ENCODE measurements around the gene COL25A1. TPM values are rescaled to one million over a fixed set of nuclear protein-coding genes. Genes with fewer than 3 reads are reported as not detected.
A peak's percentile ranks its signal among the peaks of the same experiment; 100 is the strongest.

Gene COL25A1
- total RNA-seq, 1 experiment from 2014 or later: 4.2 TPM

GRCh38 chr4:109162759-109163158 lies 139.7 kb downstream of the COL25A1 start:
- H3K27me3 ChIP-seq (ENCODE audit: insufficient read depth, low read length): no peaks in the 10 kb centered on the region
- Mint-ChIP-seq H3K27ac (peak overlapping the region; percentile 6 to 56 (median 14); a peak in 3 of 7 replicates), H3K4me3 (no peak overlapping the region), H3K4me1 (peaks cover 17 to 19% of the 10 kb centered on the region in 2 experiments), H3K36me3 (ENCODE audit: insufficient read depth in 1 of 3, low read depth in 3 of 3) (no peaks in the 10 kb centered on the region), H3K27me3 (ENCODE audit: low read depth) (no peaks in the 10 kb centered on the region), H3K9me3 (no peaks in the 10 kb centered on the region)
- peak; percentile 44 for TF ChIP-seq CTCF (conservative IDR thresholded peaks at IDR 0.05)
- WGBS (ENCODE audit: extremely low coverage, insufficient read length, low lambda C conversion rate): no CpG with 5 or more reads among the region's 3 CpGs
- H3K14ac ChIP-seq (ENCODE audit: insufficient read depth, low read length): no peak overlapping the region
- H3K4me1 ChIP-seq (ENCODE audit: insufficient read depth, low read length): peaks cover 9% of the 10 kb centered on the region
- no peak overlapping the region for H3K4ac ChIP-seq (ENCODE audit: low read depth, low read length)
- no peaks in the 10 kb centered on the region for H3K9me3 ChIP-seq (ENCODE audit: control insufficient read depth, low read depth, low read length)
- H3K79me1 ChIP-seq (ENCODE audit: insufficient read depth, low read depth, low read length, poor library complexity, severe bottlenecking): no peaks in the 10 kb centered on the region
- no peak overlapping the region for H4K5ac ChIP-seq (ENCODE audit: insufficient read length, low read depth, low read length)
- no peak overlapping the region for H3K27ac ChIP-seq (ENCODE audit: insufficient read length, low read depth, low read length)
- no peak overlapping the region for H2BK20ac ChIP-seq (ENCODE audit: low read depth, low read length, poor library complexity, severe bottlenecking)
- H3K9ac ChIP-seq (ENCODE audit: extremely low read depth, insufficient read length, low read length): no peak overlapping the region
- H3K23me2 ChIP-seq (ENCODE audit: insufficient read length, low read depth, low read length, poor library complexity, severe bottlenecking): no peaks in the 10 kb centered on the region
- no peak overlapping the region for H2BK12ac ChIP-seq (ENCODE audit: insufficient read length, low read depth, low read length)
- no peak overlapping the region for H3T11ph ChIP-seq (ENCODE audit: low read length)
- no peak overlapping the region for H4K91ac ChIP-seq (ENCODE audit: insufficient read length, low read depth, low read length)
- H2AFZ ChIP-seq (ENCODE audit: low read length): no peak overlapping the region
- no peaks in the 10 kb centered on the region for H3K79me2 ChIP-seq (ENCODE audit: insufficient read depth, low read length)
- H3K18ac ChIP-seq (ENCODE audit: insufficient read length, low read depth, low read length): no peak overlapping the region
- H2BK120ac ChIP-seq (ENCODE audit: low read depth, low read length, poor library complexity, severe bottlenecking): no peak overlapping the region
- no peaks in the 10 kb centered on the region for H4K20me1 ChIP-seq (ENCODE audit: control insufficient read depth, insufficient read depth, insufficient read length)
- H2AK5ac ChIP-seq (ENCODE audit: insufficient read length, low read length): no peak overlapping the region
- H2BK15ac ChIP-seq (ENCODE audit: low read depth, low read length): no peak overlapping the region
- DNase-seq: no peak
- no peak overlapping the region for H3K23ac ChIP-seq (ENCODE audit: insufficient read length, low read depth, low read length)
- H4K8ac ChIP-seq (replicated peaks; ENCODE audit: insufficient read length, low read depth, low read length): no peak overlapping the region
- H3K4me2 ChIP-seq (ENCODE audit: insufficient read depth, insufficient read length, low read length): no peak overlapping the region
- no peak overlapping the region for H2BK5ac ChIP-seq (ENCODE audit: insufficient read length, low read length)
- H3K56ac ChIP-seq (ENCODE audit: insufficient read length, low read depth, low read length): no peak overlapping the region
